ENCODE data around the gene SLC9A9.

DNA sequence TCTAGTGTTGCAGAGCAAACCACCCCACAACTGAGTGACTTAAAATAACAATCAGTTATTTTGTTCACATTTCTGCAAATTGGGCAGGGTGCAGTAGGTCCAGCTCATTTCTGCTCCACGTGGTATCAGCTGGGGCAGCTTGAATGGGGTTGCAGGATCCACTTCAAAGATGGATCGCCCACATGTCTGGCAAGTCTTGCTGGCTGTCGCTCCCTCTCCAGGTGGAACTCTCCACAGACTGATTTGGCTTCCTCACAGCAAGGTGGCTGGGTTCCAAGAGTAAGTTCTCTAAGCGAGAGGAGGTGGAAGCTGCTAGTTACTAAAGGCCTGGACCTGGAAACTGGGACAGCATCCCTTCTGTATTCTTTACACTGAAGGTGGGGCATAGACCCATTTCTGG is 213.3 kb downstream of the SLC9A9 start:
- TF ChIP-seq, protein P1, sequence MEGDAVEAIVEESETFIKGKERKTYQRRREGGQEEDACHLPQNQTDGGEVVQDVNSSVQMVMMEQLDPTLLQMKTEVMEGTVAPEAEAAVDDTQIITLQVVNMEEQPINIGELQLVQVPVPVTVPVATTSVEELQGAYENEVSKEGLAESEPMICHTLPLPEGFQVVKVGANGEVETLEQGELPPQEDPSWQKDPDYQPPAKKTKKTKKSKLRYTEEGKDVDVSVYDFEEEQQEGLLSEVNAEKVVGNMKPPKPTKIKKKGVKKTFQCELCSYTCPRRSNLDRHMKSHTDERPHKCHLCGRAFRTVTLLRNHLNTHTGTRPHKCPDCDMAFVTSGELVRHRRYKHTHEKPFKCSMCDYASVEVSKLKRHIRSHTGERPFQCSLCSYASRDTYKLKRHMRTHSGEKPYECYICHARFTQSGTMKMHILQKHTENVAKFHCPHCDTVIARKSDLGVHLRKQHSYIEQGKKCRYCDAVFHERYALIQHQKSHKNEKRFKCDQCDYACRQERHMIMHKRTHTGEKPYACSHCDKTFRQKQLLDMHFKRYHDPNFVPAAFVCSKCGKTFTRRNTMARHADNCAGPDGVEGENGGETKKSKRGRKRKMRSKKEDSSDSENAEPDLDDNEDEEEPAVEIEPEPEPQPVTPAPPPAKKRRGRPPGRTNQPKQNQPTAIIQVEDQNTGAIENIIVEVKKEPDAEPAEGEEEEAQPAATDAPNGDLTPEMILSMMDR (IDR thresholded peaks at IDR 0.05): no peak
- no peak for TF ChIP-seq POLR2AphosphoS5 (IDR thresholded peaks at IDR 0.05)

Measured in prostate gland (tissue), 2 donors.